NCI-H187 treated with DMSO at 0.1 percent for 48 hours (cell line): ENCODE results near the gene OR2C1.
A peak's percentile ranks its signal among the peaks of the same experiment; 100 is the strongest.

Experiments used
- DNase-seq: peaks from one replicate; lab custom pipeline; 2025; lab: John Stamatoyannopoulos, UW

The OR2C1 gene

DNA sequence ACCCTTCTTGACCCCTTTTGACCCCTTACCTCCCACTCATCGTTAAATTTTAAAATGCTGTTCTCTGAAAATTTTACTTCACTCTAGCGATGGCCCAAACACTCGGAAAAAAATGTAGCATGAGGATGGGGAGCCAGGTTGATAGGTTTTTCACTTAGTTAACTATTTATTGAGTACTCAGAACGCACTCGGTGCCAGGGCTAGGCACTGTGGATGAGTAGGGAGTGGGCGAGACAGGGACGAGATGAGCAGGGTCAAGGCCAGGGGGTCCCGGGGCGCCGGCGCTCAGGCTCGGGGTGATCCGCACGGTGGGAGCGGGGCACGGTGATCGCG, 44.7 kb downstream of the OR2C1 start:
- DNase-seq = no peak

DNA sequence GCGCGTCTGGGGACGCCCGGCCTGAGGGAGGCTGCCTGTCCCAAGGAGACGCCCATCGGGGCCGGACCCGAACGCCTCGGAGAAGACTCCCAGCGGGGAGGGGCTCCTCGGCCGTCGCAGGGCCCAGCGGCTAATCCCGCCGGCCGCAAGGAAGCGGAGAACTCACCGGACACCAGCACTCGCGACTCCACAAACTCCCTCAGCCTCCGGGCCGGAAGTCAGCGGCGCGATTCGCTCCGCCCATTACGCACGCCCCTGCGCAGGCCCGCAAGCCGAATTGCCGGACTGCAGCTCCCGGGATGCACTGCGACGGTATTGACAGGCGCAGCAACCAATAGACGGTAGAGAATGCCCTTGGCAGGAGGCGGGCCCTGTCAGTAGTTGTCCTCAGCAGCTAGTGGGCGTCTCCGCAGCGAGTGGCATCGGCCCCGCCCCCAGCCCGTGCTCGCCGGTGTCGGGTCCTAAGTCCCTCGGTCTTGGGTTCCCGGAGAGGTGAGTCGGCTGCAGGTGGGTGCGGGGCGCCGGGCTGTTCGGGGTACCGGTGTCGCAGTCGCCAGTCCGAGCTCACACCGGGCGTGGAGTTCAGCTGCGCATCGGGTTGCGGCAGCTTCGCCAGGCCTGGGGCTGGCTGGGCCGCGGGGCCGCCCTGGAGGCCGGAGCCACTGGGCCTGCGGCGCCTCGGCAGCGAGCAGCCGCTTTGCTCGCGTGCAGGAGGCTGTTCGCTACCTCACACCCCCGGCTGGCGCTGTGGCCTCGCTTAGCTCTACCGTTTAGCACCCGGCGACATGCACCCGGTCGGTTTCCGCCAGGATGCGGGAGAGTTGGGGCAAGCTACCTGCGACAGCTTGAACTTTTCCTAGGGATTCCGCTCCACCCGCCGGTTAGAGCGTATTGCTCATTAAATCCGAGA, 45.3 kb downstream of the OR2C1 start, which contains the start of the genes ZNF174 and ZSCAN32:
TSS of gene ZNF174 (plus strand) at position 437 of the 910 bp plus-strand sequence. CDS start 790 bp downstream, outside the sequence.
TSS of gene ZSCAN32 (minus strand) at position 226 of the 910 bp plus-strand sequence. CDS start 3,447 bp downstream, outside the sequence.
- peak; percentile 99 for DNase-seq

DNA sequence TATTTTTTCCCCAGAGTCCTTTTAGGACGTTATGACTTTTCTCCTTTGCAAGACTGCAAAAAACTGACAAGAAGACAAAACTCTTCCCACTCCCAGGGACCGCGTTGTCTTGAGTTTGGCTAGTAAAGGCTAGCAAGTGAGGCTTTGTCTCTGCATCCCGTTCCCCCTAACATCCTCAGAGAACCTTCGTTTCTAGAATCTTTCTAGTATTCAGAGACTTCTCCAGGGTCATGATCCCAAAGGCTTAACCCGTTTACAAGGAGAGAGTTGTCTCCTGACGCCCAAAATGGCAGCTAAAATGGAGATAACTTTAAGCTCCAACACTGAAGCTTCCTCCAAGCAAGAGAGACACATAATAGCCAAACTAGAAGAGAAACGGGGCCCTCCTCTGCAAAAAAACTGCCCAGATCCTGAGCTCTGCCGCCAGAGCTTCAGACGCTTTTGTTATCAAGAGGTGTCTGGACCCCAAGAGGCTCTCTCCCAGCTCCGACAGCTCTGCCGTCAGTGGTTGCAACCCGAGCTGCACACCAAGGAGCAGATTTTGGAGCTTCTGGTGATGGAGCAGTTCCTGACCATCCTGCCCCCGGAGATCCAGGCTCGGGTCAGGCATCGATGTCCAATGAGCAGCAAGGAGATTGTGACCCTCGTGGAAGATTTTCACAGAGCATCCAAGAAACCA, 46.2 kb downstream of the OR2C1 start:
- no peak for DNase-seq
